Activated T-helper 2 cell treated with anti-CD3 and anti-CD28 coated beads, Interferon-gamma antibody, Interleukin-2, Interleukin-4, amounts not matched to agents 10 μg/mL and 5 μg/mL and 100 μg/mL, durations not matched to agents 14 hours and 24 hours and 36 hours (primary cell): ENCODE measurements around the gene TYW1. TPM values are rescaled to one million over a fixed set of nuclear protein-coding genes. Genes with fewer than 3 reads are reported as not detected.
"Not testable (repeated sequence)": the region's sequence is repeated elsewhere in the genome, so short reads cannot be mapped to it uniquely, and the experiment has no call there.

Experiments used
- DNase-seq: peaks from one replicate; pipeline ENCODE4 v3.0.0; 2021; ENCODE audit warnings: low spot score
- H3K27ac Mint-ChIP-seq: one replicate; pipeline ENCODE4 v1.8.0; 2021; ENCODE audit warnings: mixed read lengths
- H3K27me3 Mint-ChIP-seq: one replicate; pipeline ENCODE4 v1.8.0; 2021; ENCODE audit warnings: low read depth, mixed read lengths
- H3K36me3 Mint-ChIP-seq: one replicate; pipeline ENCODE4 v1.8.0; 2021; ENCODE audit warnings: low read depth, mixed read lengths
- H3K4me1 Mint-ChIP-seq: one replicate; pipeline ENCODE4 v1.8.0; 2021; ENCODE audit warnings: low read depth, mixed read lengths
- H3K4me3 Mint-ChIP-seq: one replicate; pipeline ENCODE4 v1.8.0; 2021; ENCODE audit warnings: low read depth, mild to moderate bottlenecking, moderate library complexity, mixed read lengths
- H3K9me3 Mint-ChIP-seq: one replicate; pipeline ENCODE4 v1.8.0; 2021; ENCODE audit warnings: mixed read lengths
- intact Hi-C: fragments of 100-400 bp; cut with micrococcal nuclease; formaldehyde crosslinking; loops from one replicate; pipeline ENCODE4 v1.15.1; 2023
- total RNA-seq: library from RNA; stranded (reverse); gene quantifications from 2 replicates; pipeline ENCODE4 v1.2.3, GENCODE V29; 2022

The TYW1 gene
- total RNA-seq, 1 donor from 2014 or later = 17.7 TPM

DNA sequence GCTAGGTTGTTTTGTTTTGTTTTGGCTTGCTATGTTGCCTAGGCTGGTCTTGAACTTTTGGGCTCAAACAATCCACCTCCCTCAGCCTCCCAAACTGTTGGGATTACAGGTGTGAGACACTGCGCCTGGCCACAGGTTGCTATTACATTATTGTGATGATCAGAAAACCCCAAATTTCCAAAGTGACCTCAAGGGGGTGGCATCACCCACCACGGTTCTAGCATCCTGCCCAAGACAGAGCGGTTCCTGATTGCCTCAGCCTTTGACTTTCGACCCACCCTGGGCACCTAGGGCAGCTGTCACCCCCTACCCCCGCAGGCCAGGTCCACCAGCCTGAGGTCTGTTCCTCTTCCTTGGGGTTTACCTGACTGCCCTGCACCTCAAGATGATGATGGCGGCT, 29.6 kb upstream of the TYW1 start:
- Mint-ChIP-seq H3K4me1 (no peaks in the 10 kb centered on the region), H3K4me3 (no peak overlapping the region), H3K27me3 (no peaks in the 10 kb centered on the region), H3K36me3 (no peaks in the 10 kb centered on the region), H3K27ac (no peak overlapping the region), H3K9me3 (no peaks in the 10 kb centered on the region)
- intact Hi-C loops = no loop called here
- no peak for DNase-seq

DNA sequence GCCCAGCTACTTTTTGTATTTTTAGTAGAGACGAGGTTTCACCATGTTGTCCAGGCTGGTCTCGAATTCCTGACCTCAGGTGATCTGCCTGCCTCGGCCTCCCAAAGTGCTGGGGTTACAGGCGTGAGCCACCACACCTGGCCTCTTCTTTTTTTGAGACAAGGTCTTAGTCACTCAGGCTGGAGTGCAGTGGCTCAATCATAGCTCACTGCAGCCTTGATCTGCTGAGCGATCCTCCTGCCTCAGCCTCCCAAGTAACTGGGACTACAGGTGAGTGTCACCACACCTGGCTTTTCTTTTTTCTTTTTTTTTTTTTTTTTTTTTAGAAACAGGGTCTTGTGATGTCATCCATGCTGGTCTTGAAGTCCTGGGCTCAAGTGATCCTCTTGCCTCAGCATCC, 27.6 kb upstream of the TYW1 start:
- H3K36me3 Mint-ChIP-seq, H3K9me3 Mint-ChIP-seq, DNase-seq, H3K4me1 Mint-ChIP-seq, H3K27me3 Mint-ChIP-seq, H3K27ac Mint-ChIP-seq, H3K4me3 Mint-ChIP-seq, intact Hi-C loops: not testable (repeated sequence)

DNA sequence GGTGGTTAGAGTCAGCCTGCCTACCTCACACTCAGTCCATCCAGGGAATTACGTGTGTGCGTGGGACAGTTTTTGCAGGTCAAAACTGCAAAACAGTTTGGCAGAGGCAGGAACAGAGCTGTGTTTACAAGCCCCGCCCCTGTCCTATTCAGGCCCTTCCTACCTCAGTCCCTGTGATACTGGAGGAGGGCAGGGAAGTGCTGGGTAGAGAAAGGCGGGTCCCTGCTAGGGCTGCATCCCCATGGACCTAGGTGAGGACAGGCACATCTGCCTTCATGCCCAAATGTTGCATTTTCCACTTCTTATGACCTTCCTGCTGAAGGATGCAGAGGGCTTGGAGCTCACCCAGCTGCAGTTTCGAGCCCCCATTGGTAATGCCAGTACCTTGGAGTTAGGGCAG, 26.3 kb upstream of the TYW1 start:
- H3K9me3 Mint-ChIP-seq = no peaks in the 10 kb centered on the region
- H3K27me3 Mint-ChIP-seq = no peaks in the 10 kb centered on the region
- DNase-seq = no peak
- no peaks in the 10 kb centered on the region for H3K4me1 Mint-ChIP-seq
- no peak overlapping the region for H3K27ac Mint-ChIP-seq
- intact Hi-C loops = no loop called here
- H3K4me3 Mint-ChIP-seq = no peak overlapping the region
- no peaks in the 10 kb centered on the region for H3K36me3 Mint-ChIP-seq

DNA sequence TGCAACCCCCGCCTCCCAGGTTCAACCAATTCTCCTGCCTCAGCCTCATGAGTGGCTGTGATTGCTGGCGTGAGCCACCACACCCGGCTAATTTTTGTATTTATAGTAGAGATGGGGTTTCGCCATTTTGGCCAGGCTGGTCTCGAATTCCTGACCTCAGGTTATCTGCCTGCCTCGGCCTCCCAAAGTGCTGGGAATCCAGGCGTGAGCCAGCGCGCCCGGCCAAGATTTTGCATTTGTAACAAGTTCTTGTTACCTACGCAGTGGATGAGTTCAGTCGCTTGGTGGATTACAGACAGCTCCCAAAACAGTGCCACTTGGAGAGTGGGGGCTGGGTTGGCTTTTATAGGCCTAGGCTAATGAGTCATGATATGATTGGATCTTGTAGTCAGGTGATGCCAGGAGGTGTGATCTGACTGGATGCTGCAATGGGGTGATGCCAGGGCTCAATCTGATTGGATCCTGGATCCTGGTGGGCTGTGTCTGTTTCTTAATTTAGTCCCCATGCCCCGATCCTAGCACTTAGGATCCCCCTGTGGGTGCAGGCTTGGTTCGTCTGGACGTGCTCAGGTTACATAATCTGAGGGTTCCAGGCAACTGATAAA, 21.5 kb upstream of the TYW1 start:
- DNase-seq = no peak
- Mint-ChIP-seq H3K27me3 (no peaks in the 10 kb centered on the region), H3K9me3 (peaks cover 6% of the 10 kb centered on the region), H3K4me3 (no peak overlapping the region), H3K27ac (no peak overlapping the region), H3K36me3 (no peaks in the 10 kb centered on the region), H3K4me1 (no peaks in the 10 kb centered on the region)
- intact Hi-C loops = no loop called here

DNA sequence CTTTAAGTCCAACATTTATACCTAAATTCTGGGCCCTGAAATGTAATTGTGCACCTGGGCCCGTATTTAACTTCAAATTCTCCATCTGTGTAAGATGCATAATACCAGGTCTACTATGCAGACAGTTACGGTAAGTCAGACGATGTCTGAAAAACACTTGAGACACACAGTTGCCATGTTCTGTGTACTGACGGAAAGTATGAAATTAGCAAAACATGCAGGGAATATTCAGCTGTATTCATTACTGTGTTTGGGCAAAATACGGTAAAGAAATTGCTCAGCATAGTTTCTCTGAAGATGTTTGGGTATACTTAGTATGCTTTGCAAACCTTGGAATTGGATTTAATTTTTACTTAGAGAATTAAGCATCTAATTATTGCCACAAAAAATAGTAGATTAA, 18.3 kb upstream of the TYW1 start:
- H3K4me1 Mint-ChIP-seq, DNase-seq, intact Hi-C loops, H3K27ac Mint-ChIP-seq, H3K4me3 Mint-ChIP-seq, H3K36me3 Mint-ChIP-seq, H3K27me3 Mint-ChIP-seq: not testable (repeated sequence)
- H3K9me3 Mint-ChIP-seq = peaks cover 16% of the 10 kb centered on the region

DNA sequence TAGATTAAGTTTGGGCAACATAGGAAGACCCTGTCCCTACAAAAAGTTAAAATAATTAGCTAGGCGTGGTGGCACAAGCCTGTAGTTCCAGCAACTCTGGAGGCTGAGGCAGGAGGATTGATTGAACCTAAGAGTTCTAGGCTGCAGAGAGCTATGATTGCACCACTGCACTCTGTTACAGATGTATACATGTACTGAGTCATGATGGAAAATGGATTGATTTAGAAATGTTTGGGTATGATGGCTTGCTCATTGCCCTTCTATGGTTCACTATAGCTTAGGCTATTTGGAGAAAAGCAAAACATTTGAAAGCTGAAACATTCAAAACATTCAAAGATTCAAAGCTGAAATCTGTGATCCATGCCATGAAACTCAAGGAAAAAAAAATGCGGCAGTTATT, 17.6 kb upstream of the TYW1 start:
- not testable (repeated sequence) for DNase-seq

DNA sequence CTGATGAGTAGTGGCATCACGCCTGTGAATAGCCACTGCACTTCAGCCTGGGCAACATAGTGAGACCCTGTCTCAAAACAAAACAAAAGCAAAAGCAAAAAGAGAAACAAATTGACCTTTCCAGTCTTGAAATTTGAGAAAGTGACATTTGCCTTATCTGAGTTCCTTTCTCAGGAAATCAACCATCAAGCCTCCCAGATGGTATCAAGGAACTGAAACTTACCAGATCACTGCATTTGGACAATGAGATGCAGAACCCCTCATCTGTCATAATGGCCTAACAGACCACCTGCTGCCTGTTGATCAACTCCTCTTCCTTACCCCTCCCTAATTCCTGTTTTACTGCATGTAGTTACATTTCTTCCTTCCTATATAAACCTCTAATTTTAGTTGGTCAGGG, 16.3 kb upstream of the TYW1 start:
- H3K36me3 Mint-ChIP-seq, DNase-seq, H3K4me1 Mint-ChIP-seq, H3K4me3 Mint-ChIP-seq, intact Hi-C loops, H3K27ac Mint-ChIP-seq, H3K27me3 Mint-ChIP-seq: not testable (repeated sequence)
- peaks cover 16% of the 10 kb centered on the region for H3K9me3 Mint-ChIP-seq

More for the DNA sequence above, 17.6 kb upstream of the TYW1 start:
- peaks cover 16% of the 10 kb centered on the region for H3K9me3 Mint-ChIP-seq
- H3K36me3 Mint-ChIP-seq, H3K27me3 Mint-ChIP-seq, H3K4me3 Mint-ChIP-seq, H3K4me1 Mint-ChIP-seq, H3K27ac Mint-ChIP-seq, intact Hi-C loops: not testable (repeated sequence)

DNA sequence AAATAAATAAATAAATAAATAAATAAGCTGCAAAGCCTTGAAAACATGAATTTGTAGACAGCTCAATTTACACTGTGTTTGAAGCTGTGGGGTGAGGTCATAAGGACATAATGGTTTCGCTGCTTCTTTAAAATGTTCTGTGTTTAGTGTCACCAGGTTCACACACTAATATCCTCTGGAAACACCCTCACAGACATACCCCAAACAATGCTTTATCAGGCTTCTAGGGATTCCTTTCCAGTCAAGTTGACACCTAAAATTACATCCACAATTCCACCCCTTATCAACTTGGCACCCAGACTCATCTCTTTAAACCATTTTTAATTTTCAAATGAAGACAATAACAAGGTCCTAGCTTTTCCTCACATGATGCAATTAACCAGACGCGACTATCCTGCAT, 7.1 kb upstream of the TYW1 start:
- DNase-seq, H3K9me3 Mint-ChIP-seq, H3K4me3 Mint-ChIP-seq, H3K27me3 Mint-ChIP-seq, intact Hi-C loops, H3K27ac Mint-ChIP-seq, H3K4me1 Mint-ChIP-seq: not testable (repeated sequence)
- peaks cover 46% of the 10 kb centered on the region for H3K36me3 Mint-ChIP-seq

DNA sequence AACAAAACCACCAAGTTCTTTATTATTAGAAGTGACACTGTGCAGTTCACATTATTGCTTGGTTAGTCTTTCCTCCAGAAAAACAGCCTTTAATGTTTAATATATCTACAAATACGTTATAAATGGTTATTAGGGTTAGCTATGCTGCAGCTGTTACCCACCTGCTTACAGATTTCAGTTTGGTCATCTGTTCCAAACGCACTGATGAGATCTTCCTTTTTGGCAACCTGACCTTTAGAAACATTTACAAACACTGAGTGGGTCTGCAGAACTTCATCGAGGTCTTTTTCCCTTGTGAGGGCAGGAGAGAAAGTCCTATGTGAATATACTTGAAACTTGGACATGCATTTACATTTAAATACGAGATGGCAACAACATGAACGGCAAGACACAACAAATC, 2.6 kb upstream of the TYW1 start:
- H3K9me3 Mint-ChIP-seq, DNase-seq, H3K4me1 Mint-ChIP-seq, H3K27me3 Mint-ChIP-seq: not testable (repeated sequence)
- Mint-ChIP-seq H3K36me3 (peaks cover 33% of the 10 kb centered on the region), H3K4me3 (peak overlapping the region; percentile 100), H3K27ac (peak overlapping the region; percentile 100)
- intact Hi-C loops = loop anchor here (2.0 to 10.0 kb wide), 2 partner anchors 149 to 339 kb away; no protein-coding TSS in a partner anchor

DNA sequence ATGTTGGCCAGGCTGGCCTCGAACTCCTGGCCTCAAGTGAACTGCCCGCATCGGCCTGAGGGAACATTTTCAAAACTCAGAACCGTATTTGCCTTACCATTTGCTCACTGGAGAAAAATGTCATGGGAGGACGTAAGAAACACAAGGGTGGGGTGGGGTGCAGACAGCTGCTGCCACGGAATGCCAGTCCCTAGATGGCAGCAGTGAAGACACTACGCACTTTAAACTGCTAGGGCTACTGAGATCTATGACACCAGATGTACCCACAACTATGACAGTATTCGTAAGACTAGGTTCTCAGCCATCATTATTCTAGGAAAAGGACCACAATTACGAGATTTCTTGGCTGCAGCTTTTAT, 2.0 kb upstream of the TYW1 start:
- Mint-ChIP-seq H3K36me3 (peaks cover 37% of the 10 kb centered on the region), H3K27ac (peak overlapping the region; percentile 100), H3K4me3 (peak overlapping the region; percentile 100)
- not testable (repeated sequence) for H3K27me3 Mint-ChIP-seq, H3K9me3 Mint-ChIP-seq, H3K4me1 Mint-ChIP-seq
- intact Hi-C loops = loop anchor here (2.0 to 10.0 kb wide), 4 partner anchors 150 to 1122 kb away; partner anchors contain the start of gene VKORC1L1
- DNase-seq = peak; percentile 50

DNA sequence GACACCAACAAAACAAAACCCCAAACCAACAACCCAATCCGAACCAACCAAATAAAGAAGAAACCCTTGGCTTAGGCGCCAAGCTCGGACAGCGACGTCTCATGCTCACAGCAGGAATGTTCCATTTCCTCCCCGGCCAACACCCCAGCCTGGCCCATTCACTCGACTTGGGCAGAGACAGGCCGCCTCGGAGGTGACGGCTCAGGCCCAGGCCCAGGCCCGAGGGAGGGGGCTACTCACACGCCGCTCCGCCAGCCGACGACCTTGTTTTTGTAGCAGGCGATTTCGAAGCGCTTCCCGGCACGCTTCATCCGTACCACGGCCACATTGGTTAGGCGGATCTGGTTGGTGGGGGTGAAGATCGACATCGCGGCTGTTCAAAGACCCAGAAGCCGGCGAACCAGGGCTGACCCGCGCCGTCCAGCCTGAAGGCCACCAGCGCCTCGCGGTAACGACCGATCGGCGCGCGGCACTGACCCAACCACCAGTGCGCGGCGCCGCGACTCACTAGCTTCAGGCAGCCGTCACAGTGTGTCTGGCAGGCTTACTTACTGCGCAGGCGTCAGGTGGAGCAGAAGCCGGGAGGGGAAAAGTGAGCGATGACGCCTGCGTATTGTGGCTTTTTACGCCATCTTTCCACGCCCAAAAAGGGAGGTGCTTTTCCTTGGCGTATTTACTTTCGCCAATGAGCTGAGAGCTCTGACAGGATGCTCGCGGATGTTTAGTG, 1.4 kb upstream of the TYW1 start, which contains the start of gene SBDS:
TSS of gene SBDS (minus strand) at position 537 of the 727 bp plus-strand sequence. CDS start at position 368, 169 bp downstream.
- H3K4me1 Mint-ChIP-seq, H3K9me3 Mint-ChIP-seq, H3K27me3 Mint-ChIP-seq: not testable (repeated sequence)
- Mint-ChIP-seq H3K36me3 (peaks cover 37% of the 10 kb centered on the region), H3K27ac (peak within 1 kb of the TSS; percentile 100), H3K4me3 (peak within 1 kb of the TSS; percentile 100)
- peak; percentile 94 for DNase-seq
- intact Hi-C loops = loop anchor here (2.0 to 10.0 kb wide), 4 partner anchors 150 to 1123 kb away; partner anchors contain the start of gene VKORC1L1

DNA sequence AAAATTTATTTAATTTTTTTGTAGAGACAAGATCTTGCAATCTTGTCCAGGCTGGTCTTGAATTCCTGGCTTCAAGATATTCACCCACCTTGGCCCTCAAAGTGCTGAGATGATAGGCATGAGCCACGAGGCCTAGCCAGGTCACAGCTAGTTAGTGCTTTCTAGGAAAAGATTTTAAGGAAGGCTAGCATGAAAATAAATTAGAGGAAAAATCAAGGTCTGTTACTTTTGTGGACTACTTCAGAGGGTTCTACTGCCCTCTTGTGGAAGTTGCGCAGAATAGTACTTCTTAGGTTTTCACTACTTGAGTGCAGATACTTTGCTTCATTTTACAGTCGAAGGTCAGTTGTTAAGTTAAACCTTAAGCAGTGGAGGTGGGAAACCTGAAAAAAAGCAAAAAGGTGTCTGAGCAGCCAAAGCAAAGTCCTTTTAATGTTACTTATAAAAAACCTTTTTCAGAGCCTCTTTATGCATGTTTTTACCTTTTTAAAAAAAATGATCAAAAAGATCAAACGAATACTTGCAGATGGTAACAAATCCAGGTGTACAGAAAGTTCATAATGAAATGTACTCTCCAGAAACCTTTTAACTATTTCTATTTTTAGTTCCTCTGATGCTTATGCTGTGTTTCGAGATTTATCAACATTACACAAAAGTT, 4.1 kb downstream of the TYW1 start:
- H3K27me3 Mint-ChIP-seq, DNase-seq, H3K9me3 Mint-ChIP-seq, H3K4me3 Mint-ChIP-seq, H3K27ac Mint-ChIP-seq, intact Hi-C loops, H3K4me1 Mint-ChIP-seq: not testable (repeated sequence)
- H3K36me3 Mint-ChIP-seq = peaks cover 33% of the 10 kb centered on the region

DNA sequence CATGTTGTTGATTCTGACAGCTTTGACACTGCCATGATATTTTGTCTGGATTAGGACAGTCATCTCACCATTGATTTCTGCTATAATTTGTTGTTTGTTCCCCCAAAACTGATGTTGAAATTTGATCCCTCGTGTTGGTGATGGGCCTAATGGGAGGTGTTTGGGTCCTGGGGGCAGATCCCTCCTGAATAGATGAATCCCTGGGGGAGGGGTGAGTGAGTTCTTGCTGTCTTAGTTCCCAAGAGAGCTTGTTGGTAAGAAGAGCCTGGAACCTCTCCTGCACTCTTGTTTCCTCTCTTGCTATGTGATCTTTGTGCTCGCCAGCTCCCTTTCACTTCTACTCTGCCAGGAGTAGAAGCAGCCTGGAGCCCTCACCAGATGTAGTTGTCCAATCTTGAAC, 7.5 kb downstream of the TYW1 start:
- H3K4me3 Mint-ChIP-seq, H3K9me3 Mint-ChIP-seq, H3K4me1 Mint-ChIP-seq, intact Hi-C loops, H3K27me3 Mint-ChIP-seq, DNase-seq, H3K27ac Mint-ChIP-seq: not testable (repeated sequence)
- peaks cover 63% of the 10 kb centered on the region for H3K36me3 Mint-ChIP-seq
